ENCODE measurements around the gene PRR3.

PRR3 gene

DNA sequence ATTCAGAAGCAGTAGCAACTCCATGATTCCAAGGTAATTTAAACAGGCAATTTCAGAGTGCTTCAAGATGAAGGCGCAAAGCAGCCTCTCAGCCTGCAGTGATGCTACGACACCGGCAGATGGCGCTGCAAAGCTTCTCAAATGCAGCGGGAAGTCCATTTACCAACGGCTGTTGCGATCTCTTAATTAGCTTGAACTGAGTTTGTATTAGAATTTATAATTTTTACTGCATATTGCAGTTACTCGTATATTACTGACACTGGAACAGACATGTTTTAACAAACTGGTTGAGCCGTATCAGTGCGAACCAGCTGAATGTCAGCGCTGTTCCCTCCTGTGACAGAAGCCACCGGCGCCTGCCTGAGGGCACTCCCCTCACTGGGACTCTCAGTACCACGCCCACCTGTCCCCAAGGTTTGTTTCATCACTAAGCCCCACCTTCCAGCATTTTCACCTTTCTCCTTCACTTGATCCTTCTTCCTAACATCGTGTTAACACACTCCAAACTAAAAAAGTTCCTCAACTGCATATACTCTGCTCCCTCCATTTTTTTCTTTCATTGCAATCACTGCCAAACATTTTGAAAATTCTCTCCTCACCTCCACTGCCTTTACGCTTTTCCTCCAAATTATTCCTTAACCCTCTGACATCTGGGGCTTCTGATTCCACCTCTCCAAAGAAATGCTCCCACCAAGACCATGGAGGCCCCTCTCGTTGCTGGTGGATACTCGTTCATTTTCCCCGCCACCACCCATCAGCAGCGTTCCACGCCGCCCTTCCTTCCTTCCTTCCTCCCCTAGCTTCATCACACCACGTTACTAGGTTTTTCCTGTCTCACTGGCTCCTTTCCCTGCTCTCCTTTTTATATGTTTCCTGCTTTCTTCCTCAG is 15.3 kb upstream of the PRR3 start:
- peak; percentile 83 to 86 for DNase-seq

DNA sequence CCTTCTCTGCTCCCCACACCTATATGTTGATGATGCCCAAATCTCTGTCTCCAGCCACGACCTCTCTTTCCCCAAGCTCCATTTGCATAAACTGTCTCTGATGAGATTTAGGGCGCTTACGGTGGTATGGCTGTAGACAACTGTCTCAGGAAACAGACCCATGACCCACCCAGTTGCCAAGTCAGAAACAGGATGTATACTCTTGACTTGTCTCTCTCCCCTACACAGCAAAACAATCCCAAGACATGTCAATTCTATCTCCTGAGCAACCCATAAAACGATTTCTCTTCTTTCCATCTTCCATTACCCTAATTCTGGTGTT is 14.7 kb upstream of the PRR3 start:
- DNase-seq: peak; percentile 52 to 59

DNA sequence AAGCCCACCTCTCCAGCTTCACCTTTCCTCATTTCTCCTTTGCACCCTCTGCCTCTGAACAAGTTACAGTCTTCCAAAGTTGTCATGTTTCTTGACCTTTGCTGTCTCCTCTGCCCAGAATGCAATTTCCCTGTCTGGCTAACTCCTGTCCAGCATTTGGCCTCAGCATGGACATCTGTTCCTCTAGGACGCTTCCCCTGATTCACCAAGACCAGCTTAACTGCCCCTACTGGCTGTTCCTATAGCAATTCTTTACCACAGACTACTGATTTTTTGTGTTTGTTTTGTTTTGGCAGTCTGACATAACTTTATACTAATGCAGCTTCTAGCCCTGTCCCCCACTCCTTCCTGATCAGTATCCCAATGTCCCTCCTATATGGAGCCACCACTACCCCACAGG is 14.2 kb upstream of the PRR3 start:
- no peak for DNase-seq

DNA sequence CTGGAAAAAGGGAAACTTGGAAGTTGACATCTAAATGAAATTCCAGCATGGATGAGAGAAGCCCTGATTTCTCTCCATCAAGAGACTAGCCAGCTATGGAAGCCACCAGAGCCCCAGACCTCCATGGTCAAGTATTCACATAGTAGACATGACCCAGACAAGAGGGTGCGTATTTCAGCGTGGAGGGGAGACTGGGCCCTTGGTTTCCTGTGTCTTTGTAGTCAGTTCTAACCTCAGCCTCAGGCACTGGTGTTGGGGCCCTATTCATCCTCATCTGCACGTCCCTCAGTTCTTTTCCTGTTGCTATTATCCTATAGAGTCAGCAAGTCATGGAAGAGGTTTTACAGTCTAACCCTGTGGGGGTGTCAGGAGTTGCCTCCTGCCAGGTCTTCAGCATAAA is 13.3 kb upstream of the PRR3 start:
- peak; percentile 40 to 58 for DNase-seq

DNA sequence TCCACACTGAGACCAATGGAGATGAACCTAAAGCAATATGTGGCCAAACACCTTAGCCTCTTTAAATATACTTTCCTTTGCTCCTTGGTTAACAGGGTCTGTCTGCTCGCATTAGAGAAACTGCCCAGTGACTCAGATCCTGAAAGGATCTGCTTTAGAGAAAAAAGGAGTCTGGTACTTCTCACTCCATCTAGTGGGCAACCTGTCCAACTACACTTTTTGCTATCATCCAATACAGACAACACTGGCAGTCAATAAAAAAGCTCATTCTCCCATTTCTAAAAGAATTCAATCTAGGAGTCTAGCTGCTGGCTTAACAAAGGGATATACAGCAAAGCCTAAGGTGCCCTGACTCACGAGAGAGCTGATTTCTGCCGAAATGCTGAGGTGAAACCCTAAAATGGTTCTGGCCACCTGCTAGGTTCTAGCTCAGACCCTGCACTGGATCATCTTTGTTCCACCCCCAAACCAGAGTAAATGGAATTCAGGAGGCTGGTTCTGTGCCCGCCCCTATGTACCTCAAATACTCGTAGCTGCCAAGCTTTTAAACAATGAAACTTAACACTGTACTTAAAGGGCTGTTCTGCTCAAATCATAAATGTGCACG is 12.3 kb upstream of the PRR3 start:
- DNase-seq: peak; percentile 23 to 66

DNA sequence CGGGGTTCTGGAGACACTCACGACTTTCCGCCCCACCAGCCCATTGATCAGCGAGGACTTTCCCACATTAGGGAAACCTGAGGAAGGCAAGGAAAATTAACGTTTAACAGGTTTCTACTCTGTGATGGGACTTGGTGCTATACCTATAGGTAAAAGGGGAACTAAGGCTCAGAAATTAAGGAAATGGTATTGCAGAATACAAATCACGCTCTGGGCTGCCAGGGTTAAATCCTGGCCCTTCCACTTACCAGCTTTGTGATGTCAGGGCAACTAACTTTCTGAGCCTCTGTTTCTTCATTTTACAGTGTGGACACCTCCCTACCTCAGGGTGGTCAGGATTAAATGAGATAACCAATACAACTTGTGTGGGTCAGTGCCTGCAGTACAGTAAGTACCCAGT is 9.6 kb upstream of the PRR3 start:
- no peak for DNase-seq

DNA sequence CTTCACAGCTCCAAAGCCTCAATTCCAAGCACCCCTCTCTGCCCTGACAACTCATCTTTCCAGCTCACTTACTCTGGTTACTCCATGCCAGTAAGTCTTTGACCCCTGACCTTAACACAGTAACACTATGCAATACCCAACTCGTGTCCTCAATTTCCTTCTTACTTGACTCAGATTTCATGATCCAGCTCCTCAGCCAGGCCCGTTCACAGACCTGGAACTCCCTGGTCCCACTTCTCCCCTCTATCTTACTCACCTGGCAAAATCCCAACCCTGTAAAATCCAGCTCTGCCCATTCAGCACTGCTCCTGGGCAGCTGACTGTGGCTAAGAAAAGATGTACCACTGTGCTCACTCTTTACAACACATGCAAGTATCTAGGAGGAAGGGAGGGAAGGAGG is 8.7 kb upstream of the PRR3 start:
- no peak for DNase-seq

DNA sequence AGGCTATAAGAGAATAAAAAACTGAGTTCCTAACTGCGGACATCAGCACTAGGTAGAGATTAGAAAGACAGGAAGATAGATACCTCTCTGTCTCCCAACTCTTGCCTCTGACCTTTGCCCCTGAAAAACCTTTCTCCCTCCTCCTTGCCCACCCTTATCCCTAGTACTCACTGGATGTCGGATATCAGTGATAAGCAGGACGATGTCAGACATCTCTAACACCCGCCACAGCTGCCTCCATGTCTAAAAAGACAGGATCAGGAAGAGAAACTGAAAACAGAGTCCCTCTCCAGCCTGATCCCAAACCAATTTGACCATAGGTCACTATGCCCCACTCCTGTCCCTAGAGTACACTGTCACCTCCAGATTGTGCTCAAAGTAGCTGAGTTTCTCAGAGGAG is 2.7 kb upstream of the PRR3 start:
- no peak for DNase-seq

DNA sequence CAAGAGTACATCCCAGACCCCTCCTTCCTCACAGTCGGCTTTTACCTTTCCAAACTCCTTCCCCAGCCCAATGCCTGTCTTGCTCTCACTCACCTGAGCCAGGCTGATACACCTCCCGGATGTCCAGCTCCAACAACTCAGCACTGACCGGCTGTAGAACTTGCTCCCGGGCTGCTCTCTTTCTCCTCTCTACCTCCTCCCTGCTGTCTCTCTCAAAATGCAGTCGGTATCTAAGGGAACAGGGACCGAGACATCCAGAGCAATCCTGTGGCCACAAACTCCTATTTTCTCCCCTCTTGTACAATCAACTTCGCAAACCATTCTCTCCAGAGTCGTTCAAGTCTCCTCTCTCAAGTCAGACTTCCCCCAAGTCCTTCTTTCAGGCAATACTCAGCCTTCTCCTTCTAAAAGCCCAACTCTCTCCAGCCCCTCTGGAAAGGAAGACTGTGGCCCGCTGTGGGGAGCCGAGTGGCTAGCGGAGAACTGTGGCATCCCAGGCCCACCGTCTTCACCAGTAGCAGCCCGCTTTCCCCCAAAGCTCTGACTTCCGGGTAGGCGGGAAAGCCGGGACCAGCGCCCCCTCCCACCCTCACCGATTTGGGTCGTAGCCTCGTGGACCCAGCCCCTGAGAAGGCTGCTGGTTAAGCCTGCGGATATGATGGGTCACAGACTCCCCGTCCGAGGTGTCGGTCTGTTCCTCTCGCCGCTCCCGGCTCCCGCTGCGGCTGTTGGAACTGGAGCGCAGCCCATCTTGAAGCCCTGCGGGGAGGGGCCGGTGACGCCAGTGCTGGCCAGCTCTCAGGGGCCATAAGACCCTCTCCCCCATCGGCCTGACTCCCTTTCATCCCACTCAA is 1.9 kb upstream of the PRR3 start:
- peak in 1 of 2 donors; percentile 18 for DNase-seq

DNA sequence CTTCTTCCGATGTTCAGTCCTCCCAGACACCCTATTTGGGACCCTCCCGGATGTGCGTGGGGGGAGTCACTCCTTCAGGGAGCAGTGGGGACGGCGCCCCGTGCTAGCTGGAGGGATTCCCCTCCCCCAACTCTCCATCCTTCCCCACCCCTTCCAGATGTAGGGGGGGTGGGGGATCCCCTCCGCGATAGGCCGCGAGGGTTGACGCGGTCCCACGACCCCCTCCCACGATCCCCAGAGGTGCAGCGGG is 1.4 kb upstream of the PRR3 start:
- DNase-seq: no peak

DNA sequence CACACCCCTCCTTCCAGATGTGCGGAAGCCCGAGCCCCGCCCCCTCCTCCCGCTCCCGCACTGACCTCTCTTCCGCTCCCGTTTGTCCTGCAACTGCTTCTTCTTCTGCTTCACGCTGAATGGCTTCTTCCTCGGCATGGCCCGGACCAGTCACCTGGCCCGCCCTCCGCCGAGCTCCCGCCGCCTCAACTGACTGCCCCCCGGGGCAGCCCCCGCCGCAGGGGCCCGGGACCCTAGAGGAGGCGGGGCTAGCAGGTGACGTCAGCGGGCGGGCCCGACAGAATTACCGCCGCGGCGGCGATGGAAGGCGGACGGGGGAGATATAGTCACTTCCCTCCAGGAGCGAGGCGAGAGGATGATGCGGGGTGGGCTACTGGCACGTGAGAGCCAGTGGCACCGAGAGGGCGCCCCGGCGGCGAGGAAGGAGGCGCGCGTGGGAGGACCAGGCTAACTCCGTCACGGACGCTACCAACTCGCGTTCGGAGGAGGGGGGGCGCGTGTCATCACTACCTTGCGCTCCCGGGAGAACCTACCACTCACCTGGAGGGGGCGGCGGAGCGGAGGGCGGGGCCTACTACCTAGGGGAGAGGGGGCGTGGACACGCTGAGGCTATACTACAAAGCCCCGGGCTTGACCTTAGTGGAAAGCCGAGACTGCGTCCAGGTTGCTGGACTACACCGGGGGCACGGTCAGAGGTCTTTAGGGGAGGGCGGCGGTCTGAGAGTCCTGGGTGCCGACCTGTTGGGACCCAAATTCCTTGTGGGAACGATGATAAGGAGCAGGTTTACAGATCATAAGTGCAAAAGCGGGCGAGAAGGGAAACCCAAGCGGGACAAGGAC is 809 bp upstream of the PRR3 start, which contains the start of gene GNL1:
Gene GNL1 (minus strand): TSS at position 424 of the 840 bp plus-strand sequence. CDS start 286 bp downstream, at position 138.
- peak; percentile 97 to 98 for DNase-seq

DNA sequence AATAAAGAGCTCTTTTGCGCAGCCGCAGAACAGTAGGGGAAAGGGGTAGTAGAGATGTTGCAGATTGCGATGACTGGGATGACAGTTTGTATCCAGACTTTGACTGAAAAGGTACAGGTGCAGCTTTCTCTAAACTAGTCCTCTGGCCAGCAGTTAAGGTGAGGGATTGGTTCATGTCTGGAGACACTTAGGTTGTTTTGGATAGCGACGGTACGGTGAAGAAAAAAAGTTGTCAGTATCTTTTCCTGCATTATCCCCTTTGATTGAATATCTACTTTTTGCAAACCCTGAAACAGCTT is 537 bp downstream of the PRR3 start:
- DNase-seq: peak; percentile 68 to 69

DNA sequence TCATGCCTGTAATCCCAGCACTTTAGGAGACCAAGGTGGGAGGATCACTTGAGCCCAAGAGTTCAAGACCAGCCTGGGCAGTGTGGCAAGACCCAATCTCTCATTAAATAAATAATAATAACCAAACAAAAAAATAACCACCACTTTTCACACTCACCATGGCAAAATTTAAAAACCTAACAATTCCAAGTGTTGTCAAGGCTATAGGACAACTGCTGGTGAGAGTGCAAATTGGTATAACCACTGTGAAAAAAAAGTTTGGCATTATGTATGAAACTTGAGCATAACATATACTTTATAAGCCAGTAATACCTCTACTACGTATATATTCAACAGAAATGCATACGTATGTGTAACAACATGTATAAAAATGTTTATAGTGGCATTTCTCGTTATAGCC is 3.8 kb downstream of the PRR3 start:
- no peak for DNase-seq

DNA sequence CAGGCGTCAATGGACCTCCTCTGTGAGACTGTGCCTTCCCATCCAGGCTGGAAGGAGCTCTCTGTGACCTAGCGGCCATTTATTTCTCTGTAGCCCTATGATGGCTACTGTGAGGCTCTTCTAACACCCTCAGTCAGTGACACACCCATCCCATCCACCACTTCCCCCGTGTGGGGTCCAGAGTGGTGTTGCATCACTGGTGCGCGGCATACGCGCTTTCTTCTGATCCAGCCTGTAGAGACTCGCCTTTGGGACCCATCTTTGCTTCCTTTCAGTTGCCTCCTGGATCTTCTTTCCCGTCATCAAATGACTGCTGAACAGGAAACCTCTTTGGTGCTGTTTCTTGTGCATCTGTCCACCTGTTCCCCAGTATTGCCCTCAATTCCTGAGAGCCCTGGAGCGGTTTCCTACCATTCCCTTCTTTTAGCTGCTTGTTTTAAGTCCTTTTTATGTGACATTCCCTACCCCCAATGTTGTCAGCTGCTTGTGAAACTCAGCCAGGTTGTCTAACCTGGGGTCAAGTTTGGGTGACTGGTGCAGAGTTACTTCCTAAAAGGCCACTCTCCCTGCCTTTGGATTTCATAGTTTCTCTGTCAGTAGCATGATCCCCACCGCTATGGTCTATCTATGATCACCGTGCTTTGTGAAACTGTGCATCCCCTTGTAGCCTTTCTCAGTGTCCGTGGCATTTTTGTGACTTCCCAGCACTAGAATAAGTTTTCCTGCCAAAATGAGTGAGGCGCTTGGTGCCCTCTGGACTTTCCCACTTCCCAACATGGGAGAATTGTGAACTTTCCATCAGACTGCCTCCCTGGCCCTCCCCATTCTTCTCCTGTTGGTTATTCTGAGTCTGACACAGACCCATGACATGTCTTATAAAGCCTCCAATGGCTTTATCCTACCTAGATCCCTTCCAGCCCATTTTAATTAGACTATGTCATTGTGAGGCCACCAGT is 5.7 kb downstream of the PRR3 start:
- no peak for DNase-seq

DNA sequence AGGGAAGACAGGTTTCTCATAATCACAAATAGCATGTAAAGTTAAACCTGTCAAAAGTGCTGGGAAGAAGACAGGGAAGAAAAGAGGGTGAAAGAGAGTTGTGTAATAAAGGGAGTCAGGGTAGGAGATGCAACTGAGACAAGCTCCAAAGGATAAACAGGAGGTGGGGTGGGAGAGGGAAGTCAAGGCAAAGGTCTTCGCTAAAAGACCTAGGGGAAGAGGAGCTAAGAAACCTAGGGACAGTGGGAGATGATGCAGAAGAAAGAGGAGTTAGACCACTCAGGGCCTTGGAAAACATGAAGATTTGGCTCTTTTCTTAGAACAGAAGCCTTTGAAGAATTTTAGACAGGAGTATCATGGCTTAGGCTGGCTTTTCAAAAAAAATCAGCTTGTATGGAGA is 7.0 kb downstream of the PRR3 start:
- no peak for DNase-seq

DNA sequence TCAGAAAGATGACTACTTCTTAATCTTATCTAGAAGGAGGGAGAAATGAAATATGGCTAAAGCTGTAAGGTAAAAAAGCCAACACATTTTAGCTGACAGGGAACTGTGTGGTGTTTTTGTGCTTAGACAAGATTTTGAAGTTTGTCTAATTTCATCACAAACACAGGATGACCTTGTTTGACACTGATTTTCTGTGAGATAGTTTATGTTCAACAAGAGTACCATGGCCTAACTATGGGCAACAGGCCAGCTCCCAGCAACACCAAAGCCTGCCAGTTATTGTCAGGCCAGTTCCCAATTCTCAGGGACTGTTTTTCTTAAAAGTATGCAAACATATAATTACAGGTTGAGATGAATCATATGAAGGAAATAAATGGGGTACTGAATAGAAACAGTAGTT is 8.7 kb downstream of the PRR3 start:
- no peak for DNase-seq

DNA sequence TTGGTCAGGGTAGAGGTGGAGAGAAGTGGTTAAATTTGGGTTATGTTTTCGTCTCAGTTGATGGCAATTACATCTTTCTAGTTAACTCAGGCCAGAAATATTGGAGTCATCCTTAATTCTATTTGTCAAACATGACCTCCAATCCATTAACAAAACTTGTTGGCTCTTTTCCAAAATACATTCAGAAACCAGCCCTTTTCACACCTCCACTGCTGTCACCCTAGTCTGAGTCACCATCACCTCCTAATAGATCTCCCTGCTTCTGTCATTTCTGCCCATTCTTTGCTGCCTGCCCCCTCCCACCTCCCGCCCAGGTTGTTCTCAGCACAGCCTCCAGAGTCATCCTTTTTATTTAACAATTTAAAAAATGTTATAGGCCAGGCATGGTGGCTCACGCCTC is 11.2 kb downstream of the PRR3 start:
- peak; percentile 7 to 48 for DNase-seq

DNA sequence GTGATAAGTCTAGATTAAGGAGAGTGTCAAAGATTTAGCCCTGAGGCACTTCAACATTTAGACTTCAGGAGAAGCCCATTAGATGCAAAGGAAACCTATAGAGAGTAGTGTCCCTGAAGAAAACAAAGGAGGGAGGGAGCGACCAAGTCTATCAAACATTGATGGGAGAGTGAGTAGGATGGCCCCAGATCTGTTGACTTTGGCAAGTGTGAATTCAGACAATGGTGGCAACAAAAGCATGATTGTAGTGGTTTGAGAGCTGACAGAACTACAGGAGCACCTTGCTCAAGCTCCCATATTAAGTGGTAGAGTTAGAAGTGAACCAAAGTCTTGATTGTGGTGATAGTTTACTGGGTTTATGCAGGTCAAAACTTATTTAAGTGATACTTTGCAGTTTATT is 13.2 kb downstream of the PRR3 start:
- no peak for DNase-seq

DNA sequence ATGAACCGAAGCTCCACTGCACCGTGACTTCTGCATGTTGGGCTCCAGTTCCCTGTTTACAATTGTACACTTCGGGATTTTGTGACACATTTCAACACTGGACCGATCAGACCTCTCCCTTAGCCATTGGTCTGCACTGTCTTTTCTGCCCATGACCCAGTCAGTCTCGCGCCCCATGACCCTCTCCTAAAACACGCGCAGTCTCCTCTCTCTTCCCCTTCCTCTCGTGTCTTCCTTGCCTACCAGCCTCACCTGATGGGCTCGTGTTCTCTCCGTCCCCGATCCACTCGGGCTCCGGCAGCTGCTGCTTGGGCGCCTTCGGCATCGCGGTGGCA is 13.6 kb downstream of the PRR3 start:
- no peak for DNase-seq

DNA sequence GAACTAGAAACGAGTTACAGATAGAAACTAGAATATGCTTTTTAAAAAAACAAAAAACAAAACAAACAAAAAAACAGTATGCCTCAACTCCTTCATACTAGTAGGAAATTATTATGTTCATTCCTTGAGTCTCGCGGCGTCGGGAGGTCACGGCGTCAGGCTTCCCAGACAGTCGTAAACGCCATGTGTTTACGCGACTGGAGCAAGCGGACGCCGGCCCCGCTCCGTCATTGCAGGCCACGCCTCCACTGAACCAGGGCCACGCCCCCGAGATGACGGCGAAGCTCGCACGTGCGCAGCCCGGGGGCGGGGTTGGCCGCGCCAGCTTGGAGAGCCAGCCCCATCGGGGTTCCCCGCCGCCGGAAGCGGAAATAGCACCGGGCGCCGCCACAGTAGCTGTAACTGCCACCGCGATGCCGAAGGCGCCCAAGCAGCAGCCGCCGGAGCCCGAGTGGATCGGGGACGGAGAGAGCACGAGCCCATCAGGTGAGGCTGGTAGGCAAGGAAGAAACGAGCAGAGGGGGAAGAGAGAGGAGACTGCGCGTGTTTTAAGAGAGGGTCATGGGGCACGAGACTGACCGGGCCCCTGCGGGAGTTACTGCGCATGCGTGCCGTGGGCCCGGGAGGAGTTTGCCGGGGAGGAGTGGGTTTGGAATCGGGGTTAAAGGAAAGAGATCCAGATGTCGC is 14.1 kb downstream of the PRR3 start, which contains the start of gene ABCF1:
Gene ABCF1 (plus strand): TSS at position 368 of the 687 bp plus-strand sequence. CDS start 46 bp downstream, at position 414.
- DNase-seq: peak; percentile 98 to 99

DNA sequence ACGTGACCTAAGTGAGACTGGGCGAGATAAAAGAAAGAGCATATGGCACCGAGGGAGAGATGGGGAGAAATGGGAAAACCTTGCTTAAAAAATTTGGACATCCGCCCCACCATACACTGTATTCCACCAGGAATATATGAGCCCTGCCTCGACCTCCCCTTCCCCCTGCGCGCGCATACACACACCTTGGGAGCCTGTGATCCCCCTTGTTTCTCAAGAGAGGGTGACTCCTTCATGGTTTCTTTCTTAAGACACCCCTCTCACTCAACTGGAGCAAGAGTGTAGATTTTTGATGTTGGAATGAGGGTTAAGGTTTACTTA is 14.6 kb downstream of the PRR3 start:
- no peak for DNase-seq

DNA sequence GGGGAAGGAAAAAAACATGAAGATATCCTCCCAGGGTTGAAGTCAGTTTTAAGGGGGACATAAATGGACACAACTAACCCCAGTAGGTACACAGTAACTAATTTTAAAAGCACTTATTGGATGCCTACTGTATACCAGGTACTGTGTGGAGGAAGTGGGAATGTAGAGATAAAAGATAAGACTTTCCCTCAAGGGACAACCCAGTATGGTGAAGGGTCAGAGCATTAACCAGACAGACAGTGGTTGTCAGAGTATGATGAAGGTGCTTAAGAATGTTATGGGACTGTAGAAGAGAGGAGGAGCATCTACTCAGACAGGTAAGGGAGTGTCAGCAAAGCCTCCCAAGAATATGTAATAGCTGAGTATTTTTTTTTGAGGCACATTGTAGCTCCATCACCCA is 15.1 kb downstream of the PRR3 start:
- DNase-seq: no peak

Data from CD4-positive, alpha-beta T cell treated with Interleukin-1 beta for 1 hour (primary cell).